GM23248 (cell line): ENCODE results near the gene IFT80. TPM values are rescaled to one million over a fixed set of nuclear protein-coding genes. Genes with fewer than 3 reads are reported as not detected.

Experiments
- DNase-seq: peaks from one replicate; pipeline ENCODE4 v3.0.0-alpha.2; 2015
- H2AFZ ChIP-seq: fragments of 200-600 bp; sonication (generic); 2 replicates; pipeline ENCODE4 v1.6.1; 2016; ENCODE audit warnings: antibody characterized with exemption
- H3F3A ChIP-seq: fragments of 200-600 bp; sonication (generic); 2 replicates; pipeline ENCODE4 v1.6.1; 2016; ENCODE audit warnings: mild to moderate bottlenecking, antibody characterized with exemption, mixed run types; ENCODE audit not compliant: insufficient read depth
- H3K27ac ChIP-seq: fragments of 200-600 bp; sonication (generic); 2 replicates; pipeline ENCODE4 v1.5.1; 2016; ENCODE audit warnings: mild to moderate bottlenecking
- H3K27me3 ChIP-seq: fragments of 200-600 bp; sonication (generic); replicated peaks from 2 replicates; pipeline ENCODE4 v1.6.1; 2016; ENCODE audit warnings: mild to moderate bottlenecking; ENCODE audit not compliant: insufficient read depth
- H3K36me3 ChIP-seq: fragments of 200-600 bp; sonication (generic); 2 replicates; pipeline ENCODE4 v1.6.1; 2016; ENCODE audit warnings: low read depth, mild to moderate bottlenecking
- H3K4me1 ChIP-seq: fragments of 200-600 bp; sonication (generic); 2 replicates; pipeline ENCODE4 v1.6.1; 2016; ENCODE audit warnings: mild to moderate bottlenecking; ENCODE audit not compliant: insufficient read depth
- H3K4me2 ChIP-seq: fragments of 200-600 bp; sonication (generic); one replicate; pipeline ENCODE4 v1.6.1; 2016; ENCODE audit warnings: mild to moderate bottlenecking; ENCODE audit not compliant: unreplicated experiment
- H3K4me3 ChIP-seq: fragments of 200-600 bp; sonication (generic); 2 replicates; pipeline ENCODE4 v1.5.1; 2016; ENCODE audit warnings: mild to moderate bottlenecking
- H3K79me2 ChIP-seq: fragments of 200-600 bp; sonication (generic); 2 replicates; pipeline ENCODE4 v1.6.1; 2016; ENCODE audit warnings: mild to moderate bottlenecking; ENCODE audit not compliant: insufficient read depth
- H3K9ac ChIP-seq: fragments of 200-600 bp; sonication (generic); 2 replicates; pipeline ENCODE4 v1.6.1; 2016; ENCODE audit warnings: mild to moderate bottlenecking
- H3K9me2 ChIP-seq: fragments of 200-600 bp; sonication (generic); 2 replicates; pipeline ENCODE4 v1.6.1; 2016; ENCODE audit warnings: mixed run types, mild to moderate bottlenecking, moderate library complexity; ENCODE audit not compliant: insufficient read depth
- H3K9me3 ChIP-seq: fragments of 200-600 bp; sonication (generic); one replicate; pipeline ENCODE4 v1.6.1; 2017; ENCODE audit warnings: low read depth
- H4K20me1 ChIP-seq: fragments of 200-600 bp; sonication (generic); 2 replicates; pipeline ENCODE4 v1.6.0; 2016; ENCODE audit not compliant: insufficient read depth
- EZH2 ChIP-seq: fragments of 200-600 bp; sonication (generic); IDR thresholded peaks from 2 replicates; pipeline ENCODE4 v1.6.1; 2018; ENCODE audit warnings: antibody characterized with exemption, mild to moderate bottlenecking; ENCODE audit not compliant: insufficient read depth, poor library complexity, severe bottlenecking
- EZH2phosphoT487 ChIP-seq: fragments of 200-600 bp; sonication (generic); IDR thresholded peaks from 2 replicates; pipeline ENCODE4 v1.6.1; 2018; ENCODE audit warnings: antibody characterized with exemption, moderate library complexity, mild to moderate bottlenecking, low read depth; ENCODE audit not compliant: insufficient read depth
- WGBS, 2 experiments: methylation state at CpG; one replicate each; pipeline ENCODE4 v1.1.6; 2015 to 2017; ENCODE audit warnings: low lambda C conversion rate in 2 of 2, low coverage in 1 of 2; ENCODE audit errors: missing lambda C conversion rate in 2 of 2; 5-methylcytosine and 5-hydroxymethylcytosine counted together
- in situ Hi-C: fragments of 300-500 bp; cut with MboI; formaldehyde crosslinking; loops from 2 replicates; pipeline ENCODE4 v1.15.0; 2020
- polyA plus RNA-seq: library from polyadenylated mRNA; unstranded; fragments of >200 nt; fragmentation: Nextera tagmentation; extraction: Ambion mirVana; gene quantifications from 2 replicates; pipeline ENCODE4 v1.2.1, GENCODE V29; 2016
- total RNA-seq: library from RNA; depleted of rRNA; stranded (reverse); fragments of >200 nt; shearing (Covaris generic); gene quantifications from 2 replicates; pipeline ENCODE4 v1.2.3, GENCODE V29; 2014

IFT80 gene
- total and polyA plus RNA-seq, 2 experiments from 2014 or later: 19.8 to 48.4 TPM

GRCh38 chr3:160381470-160381869 is 17.6 kb downstream of the IFT80 start:
- Histone ChIP-seq H3K4me1 (peaks cover 45% of the 10 kb centered on the region), H2AFZ (no peak overlapping the region), H3F3A (peaks cover 31% of the 10 kb centered on the region), H3K4me2 (peak overlapping the region; percentile 78), H3K27ac (peak overlapping the region; percentile 58), H3K9ac (no peak overlapping the region; the same call in 1 of the 2 replicates), H3K36me3 (no peaks in the 10 kb centered on the region), H3K9me3 (no peaks in the 10 kb centered on the region), H4K20me1 (peaks cover 2% of the 10 kb centered on the region; the same call in 1 of the 2 replicates), H3K4me3 (peak overlapping the region; percentile 53), H3K79me2 (peaks cover 76% of the 10 kb centered on the region), H3K27me3 (no peaks in the 10 kb centered on the region), H3K9me2 (no peaks in the 10 kb centered on the region)
- WGBS, 2 experiments: 96 to 97% methylated on average over 1 of the region's 1 CpG
- TF ChIP-seq EZH2phosphoT487 (no peak), EZH2 (no peak)
- peak; percentile 87 for DNase-seq
- in situ Hi-C loops: no loop called here

- WGBS, 2 experiments: 84 to 85% methylated on average over 4 of the region's 4 CpGs
- H3K9me2 ChIP-seq: no peaks in the 10 kb centered on the region
- H3K9ac ChIP-seq: no peak overlapping the region
- peaks cover 2% of the 10 kb centered on the region; the same call in 1 of the 2 replicates for H4K20me1 ChIP-seq
- H3K4me3 ChIP-seq: no peak overlapping the region; the same call in 1 of the 2 replicates
- H3K36me3 ChIP-seq: no peaks in the 10 kb centered on the region; the same call in 1 of the 2 replicates
- peaks cover 49% of the 10 kb centered on the region for H3F3A ChIP-seq
- H3K27ac ChIP-seq: peak overlapping the region; percentile 41; the same call in 1 of the 2 replicates
- no peaks in the 10 kb centered on the region for H3K9me3 ChIP-seq
- TF ChIP-seq EZH2phosphoT487 (no peak), EZH2 (no peak)
- peaks cover 59% of the 10 kb centered on the region for H3K79me2 ChIP-seq
- H3K4me2 ChIP-seq: peak overlapping the region; percentile 75
- H2AFZ ChIP-seq: no peak overlapping the region
- H3K27me3 ChIP-seq: no peaks in the 10 kb centered on the region
- in situ Hi-C loops: no loop called here
- no peak for DNase-seq
- H3K4me1 ChIP-seq: peaks cover 57% of the 10 kb centered on the region
Measured at GRCh38 chr3:160379628-160380214, 19.3 kb downstream of the IFT80 start.

- Histone ChIP-seq H2AFZ (no peak overlapping the region), H4K20me1 (peaks cover 2% of the 10 kb centered on the region; the same call in 1 of the 2 replicates), H3K27ac (peak overlapping the region; percentile 41), H3K9ac (no peak overlapping the region), H3K27me3 (no peaks in the 10 kb centered on the region), H3K4me3 (peak overlapping the region; percentile 41), H3K79me2 (peaks cover 48% of the 10 kb centered on the region), H3F3A (peaks cover 56% of the 10 kb centered on the region), H3K4me1 (peaks cover 69% of the 10 kb centered on the region), H3K9me2 (no peaks in the 10 kb centered on the region), H3K36me3 (no peaks in the 10 kb centered on the region; the same call in 1 of the 2 replicates), H3K9me3 (no peaks in the 10 kb centered on the region), H3K4me2 (peak overlapping the region; percentile 75)
- in situ Hi-C loops: no loop called here
- WGBS, 2 experiments: 17 to 20% methylated on average over 1 of the region's 1 CpG
- DNase-seq: peak; percentile 79
- no peak for TF ChIP-seq EZH2
- no peak for TF ChIP-seq EZH2phosphoT487
Measured at GRCh38 chr3:160378331-160379109, 20.5 kb downstream of the IFT80 start.

- Histone ChIP-seq H3K4me2 (peak overlapping the region; percentile 51), H3K9me2 (no peaks in the 10 kb centered on the region), H3K79me2 (peaks cover 30% of the 10 kb centered on the region), H3K4me3 (no peak overlapping the region), H3K36me3 (no peaks in the 10 kb centered on the region; the same call in 1 of the 2 replicates), H4K20me1 (no peaks in the 10 kb centered on the region), H3K4me1 (peaks cover 81% of the 10 kb centered on the region), H2AFZ (no peak overlapping the region), H3K9ac (no peak overlapping the region), H3F3A (peaks cover 61% of the 10 kb centered on the region), H3K27me3 (no peaks in the 10 kb centered on the region), H3K9me3 (no peaks in the 10 kb centered on the region), H3K27ac (peak overlapping the region; percentile 73)
- peak; percentile 94 for DNase-seq
- TF ChIP-seq EZH2phosphoT487: no peak
- no peak for TF ChIP-seq EZH2
- WGBS, 2 experiments: 0 to 5% methylated on average over 2 of the region's 2 CpGs
- in situ Hi-C loops: no loop called here
Measured at GRCh38 chr3:160376681-160377080, 22.3 kb downstream of the IFT80 start.
